Posterior vena cava (tissue), 2 donors: ENCODE results near the gene PLA2G4A. TPM values are rescaled to one million over a fixed set of nuclear protein-coding genes. Genes with fewer than 3 reads are reported as not detected.
"Not testable (repeated sequence)": the region's sequence is repeated elsewhere in the genome, so short reads cannot be mapped to it uniquely, and the experiment has no call there.

Source experiments
- DNase-seq: peaks from one replicate; pipeline ENCODE4 v3.0.0-alpha.2; 2020; ENCODE audit warnings: low spot score
- intact Hi-C, 2 donors: fragments of 100-400 bp; cut with DNase I; formaldehyde crosslinking; loops; one replicate each; pipeline versions ENCODE4 v1.14.1 to v1.14.2; 2022 to 2023
- total RNA-seq, 2 donors: library from RNA; stranded (reverse); fragmentation: NEBNext Ultra II Directional; extraction: Animal tissue kit (Norgen Biotek cat#: 25700); gene quantifications; one replicate each; pipeline ENCODE4 v1.2.1, GENCODE V29; 2021
- donor health status: DM: yes; HTN: yes; CAD: no.
- donor health status: DM: yes; HTN: yes; CAD: no.

Gene PLA2G4A
- total RNA-seq, 2 donors from 2014 or later: 18.4 to 18.6 TPM

GRCh38 chr1:186900539-186901237, 71.9 kb downstream of the PLA2G4A start:
- intact Hi-C loops: no loop called here
- no peak for DNase-seq

GRCh38 chr1:186901631-186902030, 72.9 kb downstream of the PLA2G4A start:
- no peak for DNase-seq
- intact Hi-C loops: no loop called here

- DNase-seq: no peak
Observed at GRCh38 chr1:186903374-186904136, 74.8 kb downstream of the PLA2G4A start.

GRCh38 chr1:186904361-186904760, 75.6 kb downstream of the PLA2G4A start:
- intact Hi-C loops: no loop called here
- DNase-seq: no peak

More at GRCh38 chr1:186903374-186904136, 74.8 kb downstream of the PLA2G4A start:
- intact Hi-C loops: no loop called here

- intact Hi-C loops: no loop called here
Observed at GRCh38 chr1:186905561-186905960, 76.8 kb downstream of the PLA2G4A start.

GRCh38 chr1:186915555-186915954, 86.8 kb downstream of the PLA2G4A start:
- no peak for DNase-seq
- intact Hi-C loops: loop anchor here in 1 of 2 donors (5.0 kb wide), 1 partner anchor 418 kb away; no protein-coding TSS in a partner anchor

More at GRCh38 chr1:186905561-186905960, 76.8 kb downstream of the PLA2G4A start:
- no peak for DNase-seq

GRCh38 chr1:186917106-186917786, 88.5 kb downstream of the PLA2G4A start:
- intact Hi-C loops: loop anchor here in 1 of 2 donors (5.0 kb wide), 1 partner anchor 420 kb away; no protein-coding TSS in a partner anchor
- not testable (repeated sequence) for DNase-seq

GRCh38 chr1:186921386-186921785, 92.6 kb downstream of the PLA2G4A start:
- DNase-seq, intact Hi-C loops: not testable (repeated sequence)

GRCh38 chr1:186922814-186923213, 94.1 kb downstream of the PLA2G4A start:
- intact Hi-C loops, DNase-seq: not testable (repeated sequence)

- DNase-seq: no peak
- intact Hi-C loops: no loop called here
Observed at GRCh38 chr1:186923486-186923885, 94.7 kb downstream of the PLA2G4A start.

- no peak for DNase-seq
- intact Hi-C loops: no loop called here
Observed at GRCh38 chr1:186925881-186926669, 97.3 kb downstream of the PLA2G4A start.

GRCh38 chr1:186927884-186928283, 99.1 kb downstream of the PLA2G4A start:
- DNase-seq: no peak
- intact Hi-C loops: no loop called here

GRCh38 chr1:186930238-186930637, 101.5 kb downstream of the PLA2G4A start:
- intact Hi-C loops: no loop called here
- no peak for DNase-seq

GRCh38 chr1:186937016-186937670, 108.4 kb downstream of the PLA2G4A start:
- DNase-seq: no peak

GRCh38 chr1:186943891-186944686, 115.3 kb downstream of the PLA2G4A start:
- DNase-seq: no peak
- intact Hi-C loops: no loop called here

More at GRCh38 chr1:186937016-186937670, 108.4 kb downstream of the PLA2G4A start:
- intact Hi-C loops: no loop called here

GRCh38 chr1:186945146-186945545, 116.4 kb downstream of the PLA2G4A start:
- DNase-seq: no peak
- intact Hi-C loops: no loop called here

GRCh38 chr1:186948535-186948934, 119.8 kb downstream of the PLA2G4A start:
- intact Hi-C loops: no loop called here
- no peak for DNase-seq

- intact Hi-C loops: no loop called here
- no peak for DNase-seq
Observed at GRCh38 chr1:186949173-186949572, 120.4 kb downstream of the PLA2G4A start.
